Measurements from ENCODE around the gene ZBTB4. TPM values are rescaled to one million over a fixed set of nuclear protein-coding genes. Genes with fewer than 3 reads are reported as not detected.

ZBTB4 gene
- total RNA-seq, 1 donor from 2014 or later: 65.5 TPM

DNA sequence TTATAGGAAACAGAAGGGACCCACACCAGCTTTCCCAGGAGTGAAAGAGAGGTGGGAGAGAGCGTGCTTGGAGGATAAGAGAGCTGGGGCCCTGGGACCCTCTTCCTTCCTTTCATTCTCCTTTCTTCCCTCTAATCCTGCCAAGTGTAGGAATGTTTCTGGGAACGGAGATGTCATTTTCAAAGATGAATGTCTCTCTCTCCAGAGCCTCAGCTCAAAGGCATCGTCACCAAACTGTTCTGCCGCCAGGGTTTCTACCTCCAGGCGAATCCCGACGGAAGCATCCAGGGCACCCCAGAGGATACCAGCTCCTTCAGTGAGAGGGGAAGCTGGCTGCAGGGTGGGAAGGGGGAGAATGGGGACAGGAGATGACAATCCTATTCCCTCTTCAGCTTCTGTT, 38.2 kb downstream of the ZBTB4 start:
- no peak for DNase-seq (ENCODE audit: low spot score)

DNA sequence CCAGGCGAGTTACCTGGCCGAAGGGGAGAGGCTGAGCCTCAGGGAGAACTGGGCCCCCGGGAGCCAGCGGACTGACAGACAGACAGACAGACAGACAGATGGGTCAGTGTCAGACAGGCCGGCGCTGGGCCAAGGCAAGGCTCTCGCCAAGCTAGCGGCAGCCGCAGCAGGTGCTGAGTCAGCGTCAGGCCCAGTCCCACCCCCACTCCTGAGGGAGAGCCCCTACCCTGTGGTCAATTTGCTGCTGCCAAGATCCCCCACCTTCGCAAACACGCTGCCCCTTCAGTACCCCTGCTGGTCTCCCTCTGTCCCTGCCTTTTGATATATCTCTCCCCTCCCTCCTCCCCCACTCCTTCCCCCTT, 38.6 kb downstream of the ZBTB4 start:
- no peak for DNase-seq (ENCODE audit: low spot score)

DNA sequence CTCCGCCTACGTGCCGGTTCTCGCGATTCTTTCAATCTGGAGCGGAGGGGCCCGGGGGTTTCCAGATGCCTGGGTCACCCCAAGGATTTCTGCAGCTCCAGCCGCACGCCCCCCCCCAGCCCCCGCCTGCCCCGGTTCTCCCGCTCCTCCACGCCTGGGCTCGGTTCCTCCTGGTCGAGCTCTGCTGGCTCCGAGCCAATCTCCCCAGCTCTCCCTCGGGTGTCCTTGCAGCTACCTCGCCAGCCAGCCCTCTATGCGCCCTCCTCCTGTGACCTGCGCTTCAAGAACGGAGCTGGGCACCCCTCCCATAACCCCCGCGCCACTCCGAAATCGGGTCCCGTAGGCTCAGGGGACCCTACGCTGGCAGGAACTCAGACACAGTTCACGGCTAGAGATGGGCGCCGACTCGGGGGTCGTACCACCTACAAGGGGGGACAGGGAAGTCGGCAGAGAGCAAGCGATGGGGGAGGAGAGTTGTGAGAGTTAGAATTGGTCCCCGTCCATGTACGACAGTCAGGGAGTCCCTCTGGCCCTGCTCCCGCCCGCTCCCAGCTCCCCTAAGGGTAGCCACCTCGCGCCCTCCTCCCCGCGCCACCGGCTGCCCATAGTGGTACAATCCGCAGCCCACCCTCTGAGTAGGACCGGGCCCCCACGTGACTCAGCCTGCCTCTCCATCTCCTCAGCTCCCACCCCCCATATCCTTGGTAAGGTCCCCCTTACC, 39.2 kb downstream of the ZBTB4 start:
- DNase-seq (ENCODE audit: low spot score): peak; percentile 65

DNA sequence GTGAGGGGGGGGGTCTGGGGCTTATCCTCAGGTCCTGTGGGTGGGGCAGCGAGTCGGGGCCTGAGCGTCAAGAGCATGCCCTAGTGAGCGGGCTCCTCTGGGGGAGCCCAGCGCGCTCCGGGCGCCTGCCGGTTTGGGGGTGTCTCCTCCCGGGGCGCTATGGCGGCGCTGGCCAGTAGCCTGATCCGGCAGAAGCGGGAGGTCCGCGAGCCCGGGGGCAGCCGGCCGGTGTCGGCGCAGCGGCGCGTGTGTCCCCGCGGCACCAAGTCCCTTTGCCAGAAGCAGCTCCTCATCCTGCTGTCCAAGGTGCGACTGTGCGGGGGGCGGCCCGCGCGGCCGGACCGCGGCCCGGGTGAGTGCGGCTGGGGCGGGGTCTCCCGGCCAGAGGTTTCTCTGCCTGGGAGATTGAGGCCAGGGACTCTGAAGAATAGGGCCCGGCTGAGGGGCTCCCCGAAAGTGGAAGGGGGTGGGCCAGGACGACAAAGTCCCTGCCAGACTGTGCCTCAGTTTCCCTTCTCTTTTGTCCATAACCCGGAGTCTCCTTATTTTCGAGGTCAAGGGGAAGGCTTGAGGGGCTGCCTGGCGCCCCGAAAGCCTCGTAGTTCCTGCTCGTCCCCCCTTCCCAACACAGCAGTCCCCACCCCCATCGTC, 39.8 kb downstream of the ZBTB4 start, which contains the start of gene FGF11:
TSS of gene FGF11 (plus strand) at position 51 of the 651 bp plus-strand sequence. CDS start at position 160, 109 bp downstream.
- no peak for DNase-seq (ENCODE audit: low spot score)

DNA sequence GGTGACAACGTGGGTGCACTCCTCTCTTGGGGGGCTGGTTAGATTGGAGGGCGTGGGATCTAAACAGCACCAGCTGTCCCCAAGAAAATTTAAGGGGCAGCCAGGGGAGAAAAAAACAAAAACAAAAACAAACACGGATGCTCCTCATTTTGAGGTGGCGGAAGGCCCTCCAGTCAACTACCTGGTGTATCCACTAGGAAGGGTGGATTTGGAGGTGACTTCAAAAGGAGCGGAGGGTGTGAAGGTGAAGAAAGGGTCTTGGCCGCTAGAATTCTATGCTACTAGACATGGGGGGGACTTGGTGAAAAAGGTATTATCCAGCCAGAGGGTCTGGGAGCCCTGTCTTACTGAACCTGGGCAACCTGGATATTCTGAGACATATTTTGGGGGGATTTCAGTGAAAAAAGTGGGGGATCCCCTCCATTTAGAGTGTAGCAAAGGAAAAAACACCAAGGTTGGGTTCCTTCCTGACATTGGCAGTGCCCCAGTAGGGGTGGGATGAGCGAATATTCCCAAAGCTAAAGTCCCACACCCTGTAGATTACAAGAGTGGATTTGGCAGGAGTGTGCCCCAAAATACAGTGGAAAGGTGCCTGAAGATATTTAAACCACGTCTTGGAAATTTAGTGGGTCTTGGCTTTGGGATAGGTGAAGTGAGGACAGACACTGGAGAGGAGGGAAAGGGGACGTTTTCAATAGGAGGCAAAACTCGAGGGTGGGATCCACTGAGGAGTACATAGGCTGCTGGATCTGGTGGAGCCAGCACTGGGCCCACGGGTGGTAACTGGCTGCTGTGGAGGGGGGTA, 40.6 kb downstream of the ZBTB4 start:
- no peak for DNase-seq (ENCODE audit: low spot score)

DNA sequence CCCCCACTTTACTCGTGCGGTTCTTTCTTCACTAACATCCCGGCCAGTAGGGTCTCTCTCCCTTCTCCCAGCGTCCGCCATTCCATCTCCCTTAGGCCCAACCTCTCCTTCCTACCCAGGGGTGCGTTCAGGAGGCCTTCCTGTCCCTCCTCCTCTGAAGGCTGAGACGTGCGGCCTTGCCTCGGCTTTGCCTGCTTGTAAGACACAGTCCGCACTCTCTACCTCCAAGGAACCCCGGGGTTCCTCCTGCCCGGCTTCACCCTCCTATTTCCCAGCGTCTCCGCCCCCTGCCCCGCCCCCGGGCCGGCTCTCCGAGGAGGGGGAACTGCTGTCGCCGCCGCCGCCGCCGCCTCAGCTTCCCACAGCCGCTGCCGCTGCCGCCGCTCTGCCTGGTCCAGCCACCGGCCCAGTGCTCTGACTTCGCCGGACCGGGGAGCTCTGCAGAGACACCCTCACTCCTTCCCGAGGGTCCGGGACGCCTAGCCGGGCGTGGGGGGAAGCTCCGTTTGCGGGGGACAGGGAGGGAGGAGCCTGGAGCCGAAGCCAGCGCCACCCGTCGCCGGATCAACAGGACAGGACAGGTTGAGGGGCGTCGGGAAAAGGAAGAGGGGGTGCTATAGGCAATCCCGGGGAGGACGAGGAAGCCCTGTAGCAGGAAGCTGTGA, 41.3 kb downstream of the ZBTB4 start:
- DNase-seq (ENCODE audit: low spot score): peak; percentile 69

DNA sequence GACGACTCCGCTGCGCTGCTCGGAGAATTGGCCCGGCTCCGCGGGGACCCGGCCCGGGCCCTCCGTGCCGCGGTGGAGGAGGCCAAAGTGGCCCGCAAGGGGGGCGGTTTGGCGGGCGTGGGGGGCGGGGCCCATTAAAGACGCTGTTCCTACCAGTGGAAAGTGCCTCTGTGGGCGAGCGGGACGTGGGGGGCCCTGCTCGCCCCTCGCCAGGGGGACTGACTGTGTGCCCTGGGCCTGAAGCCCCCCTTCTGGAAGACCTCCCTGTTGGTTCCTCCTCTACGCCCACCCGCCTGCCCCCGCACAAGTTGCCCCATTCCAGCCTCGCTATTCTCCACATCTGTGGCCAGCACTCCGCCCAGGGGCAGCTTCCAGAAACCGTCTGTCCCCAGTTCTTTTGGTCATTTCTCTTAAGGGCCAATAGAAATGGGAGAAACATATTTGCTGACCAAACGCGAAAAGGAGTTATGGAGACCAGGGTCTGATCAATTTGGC, 42.0 kb downstream of the ZBTB4 start:
- no peak for DNase-seq (ENCODE audit: low spot score)

DNA sequence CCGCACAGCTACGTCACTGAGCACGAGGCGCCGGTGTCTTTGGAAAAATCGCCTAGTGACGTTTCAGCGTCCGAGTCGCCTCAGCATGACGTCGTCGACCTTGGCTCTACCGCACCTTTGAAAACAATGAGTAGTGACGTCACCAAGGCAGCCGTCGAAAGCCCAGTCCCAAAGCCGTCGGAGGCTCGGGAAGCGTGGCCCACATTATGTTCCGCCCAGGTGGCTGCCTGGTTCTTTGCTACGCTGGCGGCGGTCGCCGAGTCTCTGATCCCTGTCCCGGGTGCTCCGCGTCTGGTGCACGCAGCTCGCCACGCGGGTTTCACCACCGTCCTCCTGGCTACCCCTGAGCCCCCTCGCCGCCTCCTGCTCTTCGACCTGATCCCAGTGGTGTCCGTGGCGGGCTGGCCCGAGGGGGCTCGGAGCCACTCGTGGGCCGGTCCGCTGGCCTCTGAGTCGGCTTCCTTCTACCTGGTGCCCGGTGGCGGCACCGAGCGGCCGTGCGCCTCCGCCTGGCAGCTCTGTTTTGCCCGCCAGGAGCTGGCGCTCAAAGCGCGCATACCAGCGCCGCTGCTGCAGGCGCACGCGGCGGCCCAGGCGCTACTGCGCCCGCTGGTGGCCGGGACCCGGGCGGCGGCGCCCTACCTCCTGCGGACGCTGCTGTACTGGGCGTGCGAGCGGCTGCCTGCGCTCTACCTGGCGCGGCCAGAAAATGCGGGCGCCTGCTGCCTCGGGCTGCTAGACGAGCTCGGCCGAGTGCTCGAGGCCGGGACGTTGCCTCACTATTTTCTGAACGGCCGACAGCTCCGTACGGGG, 42.7 kb downstream of the ZBTB4 start:
- peak; percentile 82 for DNase-seq (ENCODE audit: low spot score)

DNA sequence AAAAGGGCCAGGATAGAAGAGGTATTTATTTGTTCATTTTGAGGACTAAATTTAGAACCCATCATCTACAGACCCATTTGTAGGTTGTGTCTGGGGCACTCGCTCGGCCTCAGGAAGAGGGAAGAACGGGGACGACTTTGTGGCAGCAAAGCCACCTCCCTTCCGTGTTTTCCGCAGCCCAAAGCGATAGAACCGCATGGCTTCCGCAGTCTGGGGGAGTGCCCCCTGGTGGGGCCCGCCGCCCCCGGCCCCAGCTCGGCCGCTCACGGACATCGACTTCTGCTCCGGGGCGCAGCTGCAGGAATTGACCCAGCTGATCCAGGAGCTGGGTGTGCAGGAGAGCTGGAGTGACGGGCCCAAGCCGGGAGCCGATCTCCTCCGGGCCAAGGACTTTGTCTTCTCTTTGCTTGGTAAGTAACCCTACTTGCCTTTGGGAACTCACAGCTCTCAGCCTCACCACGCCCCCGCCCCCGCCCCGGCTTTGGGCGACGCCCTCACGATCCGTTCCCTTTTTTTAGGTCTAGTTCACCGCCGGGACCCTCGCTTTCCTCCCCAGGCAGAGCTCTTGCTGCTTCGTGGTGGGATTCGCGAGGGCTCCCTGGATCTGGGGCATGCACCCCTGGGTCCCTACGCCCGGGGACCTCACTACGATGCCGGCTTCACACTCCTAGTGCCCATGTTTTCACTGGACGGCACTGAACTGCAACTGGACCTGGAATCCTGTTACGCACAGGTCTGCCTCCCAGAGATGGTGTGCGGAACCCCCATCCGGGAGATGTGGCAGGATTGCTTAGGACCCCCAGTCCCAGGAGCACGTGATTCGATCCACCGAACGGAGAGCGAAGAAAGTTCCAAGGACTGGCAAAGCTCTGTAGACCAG, 43.5 kb downstream of the ZBTB4 start:
- peak; percentile 67 for DNase-seq (ENCODE audit: low spot score)

DNA sequence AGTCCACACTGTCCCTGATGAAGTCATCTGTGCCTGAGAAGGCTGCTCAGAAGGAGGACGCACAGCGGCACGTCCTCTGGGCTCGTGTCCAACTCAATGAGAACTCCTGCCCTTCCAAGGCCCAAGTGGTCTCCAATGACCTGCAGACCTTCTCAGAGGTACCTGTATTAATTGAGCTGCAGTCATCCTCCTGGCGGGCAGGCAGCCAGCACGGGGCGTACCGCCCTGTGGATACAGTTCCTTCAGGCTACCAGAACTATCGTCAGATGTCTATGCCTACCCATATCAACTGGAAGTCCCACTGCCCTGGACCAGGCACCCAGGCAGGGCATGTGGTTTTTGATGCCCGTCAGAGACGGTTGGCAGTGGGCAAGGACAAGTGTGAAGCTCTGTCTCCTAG, 47.1 kb downstream of the ZBTB4 start:
- no peak for DNase-seq (ENCODE audit: low spot score)

DNA sequence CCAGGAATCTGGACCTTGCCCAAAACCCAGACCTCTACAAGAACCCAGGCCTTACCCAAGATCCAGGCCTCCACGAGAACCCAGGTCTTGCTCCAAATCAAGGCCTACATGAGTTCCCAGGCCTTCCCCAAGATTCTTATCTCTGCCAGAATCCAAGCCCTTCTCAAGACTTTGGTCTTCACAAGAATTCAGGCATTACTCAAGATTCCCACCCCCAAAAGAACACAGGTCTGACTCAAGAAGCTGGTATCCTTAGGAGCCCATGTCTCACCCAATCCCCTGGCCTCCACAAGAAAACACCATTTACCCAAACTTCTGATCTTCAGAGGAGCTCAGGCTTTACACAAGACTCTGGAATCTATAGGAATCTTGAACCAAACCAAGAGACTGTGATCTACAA, 48.2 kb downstream of the ZBTB4 start:
- DNase-seq (ENCODE audit: low spot score): no peak

DNA sequence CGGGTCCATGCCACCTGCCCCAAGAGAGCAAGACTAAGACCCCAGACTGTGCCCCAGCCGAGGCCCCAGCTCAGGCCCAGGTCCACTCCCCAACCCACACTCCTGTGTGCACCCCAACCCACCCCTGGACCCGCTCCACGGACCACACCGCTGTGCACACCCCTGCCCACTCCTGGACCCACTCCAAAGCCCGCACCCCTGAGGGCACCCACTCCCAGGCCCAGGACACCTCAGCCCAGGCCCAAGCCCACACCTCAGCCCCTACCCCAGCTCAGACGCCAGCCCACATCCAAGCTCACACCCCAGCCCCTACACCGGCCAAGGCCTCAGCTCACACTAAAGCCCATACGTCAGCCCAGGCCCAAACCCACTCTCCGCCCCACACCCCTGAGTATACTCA, 49.7 kb downstream of the ZBTB4 start:
- no peak for DNase-seq (ENCODE audit: low spot score)

DNA sequence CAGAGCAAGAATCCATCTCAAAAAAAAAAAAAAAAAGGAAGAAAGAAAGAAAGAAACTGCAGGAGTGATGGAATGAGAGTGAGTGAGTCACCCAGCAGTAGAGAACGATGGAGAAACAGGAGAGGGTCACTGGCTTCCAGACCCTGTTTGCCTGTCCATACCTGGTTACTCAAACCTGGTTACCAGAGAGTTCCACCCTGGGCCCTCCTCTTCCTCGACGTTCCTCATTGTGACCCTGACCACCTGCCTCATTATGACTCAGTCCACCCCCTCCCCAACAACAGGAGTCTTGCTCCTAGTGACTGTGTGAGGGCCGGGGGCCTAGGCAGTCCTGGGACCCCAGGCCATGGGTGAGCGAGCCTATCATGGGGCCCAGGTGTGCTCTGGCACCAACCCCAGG, 50.9 kb downstream of the ZBTB4 start, which contains the start of gene SPEM3:
TSS of gene SPEM3 (plus strand) at position 301 of the 400 bp plus-strand sequence. CDS start at position 347, 46 bp downstream.
- DNase-seq (ENCODE audit: low spot score): no peak

DNA sequence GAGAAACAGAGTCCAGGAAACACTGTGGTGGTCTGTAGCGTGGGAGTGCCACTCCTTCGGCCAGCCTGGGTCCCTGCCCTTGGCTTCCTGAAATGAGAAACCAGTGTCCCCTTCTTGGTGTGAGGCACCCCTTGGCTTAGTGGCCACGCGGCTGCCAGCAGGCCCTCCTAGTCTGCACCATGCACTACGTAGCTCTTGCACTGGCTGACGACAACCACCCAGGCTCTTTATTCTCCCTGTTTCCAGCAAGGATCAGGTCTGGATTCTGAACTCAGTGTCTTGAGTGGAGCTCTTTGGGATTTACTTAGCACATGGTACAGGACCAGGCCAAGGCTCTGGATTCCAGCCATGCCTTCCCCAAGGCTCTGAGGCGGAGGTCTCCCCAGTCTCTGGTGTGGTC, 51.9 kb downstream of the ZBTB4 start:
- DNase-seq (ENCODE audit: low spot score): no peak

DNA sequence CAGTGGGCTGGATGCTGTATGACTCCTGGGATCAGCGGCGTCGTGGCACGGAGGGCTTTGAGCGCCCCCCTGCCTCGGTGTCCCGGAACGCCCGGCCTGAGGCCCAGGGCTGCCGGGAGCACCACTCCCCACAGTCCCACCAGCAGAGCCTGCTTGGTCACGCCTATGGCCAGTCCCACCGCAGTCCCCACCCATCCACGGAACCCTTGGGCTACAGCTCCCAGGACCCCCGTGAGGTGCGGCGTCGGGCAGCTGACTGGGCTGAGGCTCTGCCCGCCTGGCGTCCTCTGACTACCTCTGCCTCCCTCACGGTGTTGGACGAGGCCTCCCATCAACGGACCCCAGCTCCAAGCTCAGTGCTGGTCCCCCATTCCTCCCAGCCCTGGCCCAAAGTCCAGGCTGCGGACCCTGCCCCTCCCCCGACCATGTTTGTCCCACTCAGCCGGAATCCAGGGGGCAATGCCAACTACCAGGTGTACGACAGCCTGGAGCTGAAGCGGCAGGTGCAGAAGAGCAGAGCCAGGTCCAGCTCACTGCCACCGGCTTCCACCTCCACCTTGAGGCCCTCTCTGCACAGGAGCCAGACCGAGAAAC, 52.4 kb downstream of the ZBTB4 start:
- DNase-seq (ENCODE audit: low spot score): no peak

DNA sequence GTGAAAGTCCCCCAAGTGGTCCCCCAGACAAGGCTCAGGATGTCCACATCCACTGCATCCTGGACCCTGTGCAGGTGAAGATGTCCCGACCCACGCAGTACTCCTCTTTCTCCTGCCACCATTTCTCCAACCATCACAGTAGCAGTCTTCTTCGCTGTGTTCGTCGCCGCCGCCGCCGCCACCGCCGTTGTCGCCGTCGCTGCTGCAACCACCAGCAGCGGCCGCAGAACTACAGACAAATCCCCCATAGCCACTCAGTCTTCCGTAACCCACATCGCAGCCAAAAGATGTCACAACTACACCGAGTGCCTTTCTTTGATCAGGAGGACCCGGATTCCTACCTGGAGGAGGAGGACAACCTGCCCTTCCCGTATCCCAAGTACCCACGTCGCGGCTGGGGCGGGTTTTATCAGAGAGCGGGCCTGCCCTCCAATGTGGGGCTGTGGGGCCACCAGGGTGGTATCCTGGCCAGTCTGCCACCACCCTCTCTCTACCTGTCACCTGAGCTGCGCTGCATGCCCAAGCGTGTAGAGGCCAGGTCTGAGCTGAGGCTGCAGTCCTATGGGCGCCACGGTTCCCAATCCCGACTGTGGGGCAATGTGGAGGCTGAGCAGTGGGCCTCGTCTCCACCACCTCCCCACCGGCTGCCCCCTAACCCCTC, 53.1 kb downstream of the ZBTB4 start:
- no peak for DNase-seq (ENCODE audit: low spot score)

DNA sequence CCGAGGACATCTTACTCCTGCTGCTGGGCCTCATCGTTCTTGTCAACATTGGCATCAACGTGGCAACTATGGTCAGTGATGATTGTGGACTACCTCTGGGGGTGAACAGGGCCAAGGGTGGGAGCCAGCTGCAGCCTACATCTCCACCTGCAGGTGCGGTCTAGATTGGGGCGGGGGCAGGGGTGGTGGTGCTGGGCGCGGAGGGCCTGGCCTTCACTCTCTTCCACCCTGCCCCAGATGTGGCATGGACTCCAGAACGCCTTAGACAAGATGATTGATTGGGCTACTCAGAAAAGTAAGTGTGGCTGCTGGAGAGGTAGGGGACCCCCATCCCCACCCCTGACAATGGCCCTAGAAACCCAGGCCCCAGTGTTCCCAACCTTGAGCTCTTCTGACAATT, 53.7 kb downstream of the ZBTB4 start:
- no peak for DNase-seq (ENCODE audit: low spot score)

DNA sequence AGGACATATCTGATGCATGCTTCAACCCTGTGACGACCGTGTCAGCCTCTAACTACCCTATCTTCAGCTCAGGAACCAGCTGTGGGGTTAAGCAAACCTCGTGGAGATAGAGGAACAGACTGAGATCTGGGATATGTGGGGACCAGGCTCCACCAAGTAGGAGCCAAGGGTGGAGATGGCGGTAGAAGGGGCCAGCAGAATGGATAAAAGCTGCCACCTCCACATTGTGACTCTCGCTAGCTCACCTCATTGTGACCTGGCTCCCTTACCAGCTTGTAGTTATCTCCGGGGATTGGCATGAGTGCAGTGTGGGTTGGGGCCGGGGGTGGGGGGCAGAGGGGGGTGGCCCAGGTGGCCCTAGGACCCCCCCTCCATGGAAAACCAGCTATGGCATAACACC, 54.1 kb downstream of the ZBTB4 start, which contains the start of gene SPEM2:
TSS of gene SPEM2 (plus strand) at position 301 of the 400 bp plus-strand sequence. CDS start at position 374, 73 bp downstream.
- DNase-seq (ENCODE audit: low spot score): no peak

DNA sequence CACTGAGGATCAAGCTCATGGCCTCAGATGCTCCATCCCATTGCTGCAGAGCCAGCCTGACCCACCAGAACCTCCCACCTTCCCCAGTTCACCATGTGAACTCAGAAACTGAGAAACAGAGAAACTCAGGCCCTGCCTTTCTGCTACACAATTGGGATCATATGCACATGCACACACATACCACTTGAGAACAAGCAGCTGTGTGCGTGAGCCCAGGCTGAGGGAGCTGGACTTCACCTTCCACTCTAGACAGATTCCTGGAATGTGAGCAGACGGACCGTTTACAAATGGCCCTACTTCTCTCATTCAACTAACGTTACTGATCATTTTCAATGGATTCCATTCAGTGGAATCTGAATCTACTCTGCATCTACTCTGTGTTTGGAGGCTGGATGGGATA, 55.8 kb downstream of the ZBTB4 start:
- DNase-seq (ENCODE audit: low spot score): no peak
